H9 (cell line): ENCODE data around the gene CDKN3. TPM values are rescaled to one million over a fixed set of nuclear protein-coding genes. Genes with fewer than 3 reads are reported as not detected.
A peak's percentile ranks its signal among the peaks of the same experiment; 100 is the strongest.

Source experiments
- DNase-seq: peaks from one replicate; pipeline ENCODE4 v3.0.0-alpha.2; 2017
- H2AFZ ChIP-seq: one replicate; pipeline ENCODE4 v1.6.1; 2013; ENCODE audit warnings: mild to moderate bottlenecking, low read length, control low read depth, moderate library complexity
- H2AK5ac ChIP-seq: 2 replicates; pipeline ENCODE4 v1.6.1; 2013; ENCODE audit warnings: low read length, control low read depth, mixed read lengths; ENCODE audit not compliant: insufficient read length
- H2BK120ac ChIP-seq: one replicate; pipeline ENCODE4 v1.6.1; 2013; ENCODE audit warnings: low read depth, mild to moderate bottlenecking, low read length, control low read depth, inconsistent platforms; ENCODE audit not compliant: poor library complexity, severe bottlenecking
- H2BK12ac ChIP-seq: 2 replicates; pipeline ENCODE4 v1.6.1; 2013; ENCODE audit warnings: low read length, control low read depth, mixed read lengths, low read depth; ENCODE audit not compliant: insufficient read length
- H2BK15ac ChIP-seq: 2 replicates; pipeline ENCODE4 v1.6.1; 2013; ENCODE audit warnings: low read depth, low read length, control low read depth
- H2BK20ac ChIP-seq: one replicate; pipeline ENCODE4 v1.6.1; 2013; ENCODE audit warnings: low read depth, mild to moderate bottlenecking, low read length, control low read depth, inconsistent platforms; ENCODE audit not compliant: poor library complexity, severe bottlenecking
- H2BK5ac ChIP-seq: 2 replicates; pipeline ENCODE4 v1.6.1; 2013; ENCODE audit warnings: low read length, control low read depth, mixed read lengths; ENCODE audit not compliant: insufficient read length
- H3K14ac ChIP-seq: 2 replicates; pipeline ENCODE4 v1.6.1; 2013; ENCODE audit warnings: low read length, control low read depth; ENCODE audit not compliant: insufficient read depth
- H3K18ac ChIP-seq: 2 replicates; pipeline ENCODE4 v1.6.1; 2013; ENCODE audit warnings: low read depth, mild to moderate bottlenecking, mixed read lengths, low read length, control low read depth; ENCODE audit not compliant: insufficient read length
- H3K23ac ChIP-seq: 2 replicates; pipeline ENCODE4 v1.6.1; 2013; ENCODE audit warnings: low read length, control low read depth, mixed read lengths, low read depth; ENCODE audit not compliant: insufficient read length
- H3K23me2 ChIP-seq: 2 replicates; pipeline ENCODE4 v1.6.1; 2013; ENCODE audit warnings: low read depth, mild to moderate bottlenecking, mixed read lengths, low read length, control low read depth; ENCODE audit not compliant: insufficient read length, poor library complexity, severe bottlenecking
- H3K27ac ChIP-seq: 2 replicates; pipeline ENCODE4 v1.5.1; 2013; ENCODE audit warnings: low read length, control low read depth, mixed read lengths, low read depth; ENCODE audit not compliant: insufficient read length
- H3K27me3 ChIP-seq: 2 replicates; pipeline ENCODE4 v1.6.1; 2013; ENCODE audit warnings: low read length, control low read depth, inconsistent platforms; ENCODE audit not compliant: insufficient read depth
- H3K4ac ChIP-seq: 2 replicates; pipeline ENCODE4 v1.6.1; 2013; ENCODE audit warnings: low read depth, mild to moderate bottlenecking, control low read depth, inconsistent platforms, low read length, moderate library complexity
- H3K4me1 ChIP-seq: 2 replicates; pipeline ENCODE4 v1.6.1; 2013; ENCODE audit warnings: low read length, control low read depth, inconsistent platforms; ENCODE audit not compliant: insufficient read depth
- H3K4me2 ChIP-seq: 2 replicates; pipeline ENCODE4 v1.6.1; 2013; ENCODE audit warnings: low read length, control low read depth, mixed read lengths; ENCODE audit not compliant: insufficient read length, insufficient read depth
- H3K56ac ChIP-seq: 2 replicates; pipeline ENCODE4 v1.6.1; 2013; ENCODE audit warnings: low read depth, mild to moderate bottlenecking, mixed read lengths, low read length, control low read depth; ENCODE audit not compliant: insufficient read length
- H3K79me1 ChIP-seq: 2 replicates; pipeline ENCODE4 v1.6.1; 2013; ENCODE audit warnings: low read depth, mild to moderate bottlenecking, moderate library complexity, low read length, control low read depth, inconsistent platforms; ENCODE audit not compliant: insufficient read depth, poor library complexity, severe bottlenecking
- H3K79me2 ChIP-seq: 2 replicates; pipeline ENCODE4 v1.6.1; 2013; ENCODE audit warnings: low read length, control low read depth, inconsistent platforms; ENCODE audit not compliant: insufficient read depth
- H3K9ac ChIP-seq: 2 replicates; pipeline ENCODE4 v1.6.1; 2013; ENCODE audit warnings: low read length, control low read depth, mixed read lengths; ENCODE audit not compliant: insufficient read length; ENCODE audit errors: extremely low read depth
- H3K9me3 ChIP-seq: one replicate; pipeline ENCODE4 v1.6.1; 2013; ENCODE audit warnings: low read depth, low read length, inconsistent platforms; ENCODE audit not compliant: control insufficient read depth
- H3T11ph ChIP-seq: one replicate; pipeline ENCODE4 v1.6.1; 2013; ENCODE audit warnings: mild to moderate bottlenecking, low read length, control low read depth, inconsistent platforms
- H4K20me1 ChIP-seq: one replicate; pipeline ENCODE4 v1.6.1; 2013; ENCODE audit not compliant: control insufficient read depth, insufficient read length, insufficient read depth
- H4K5ac ChIP-seq: 2 replicates; pipeline ENCODE4 v1.6.1; 2013; ENCODE audit warnings: low read depth, mild to moderate bottlenecking, mixed read lengths, low read length, control low read depth; ENCODE audit not compliant: insufficient read length
- H4K8ac ChIP-seq: replicated peaks from 2 replicates; pipeline ENCODE4 v1.6.1; 2013; ENCODE audit warnings: low read length, control low read depth, mixed read lengths, low read depth; ENCODE audit not compliant: insufficient read length
- H4K91ac ChIP-seq: 2 replicates; pipeline ENCODE4 v1.6.1; 2013; ENCODE audit warnings: low read depth, mild to moderate bottlenecking, moderate library complexity, mixed read lengths, low read length, control low read depth; ENCODE audit not compliant: insufficient read length
- H3K27ac Mint-ChIP-seq, 3 experiments: 2 replicates in 2 of 3; 3 replicates in 1 of 3; pipeline ENCODE4 v1.8.0; 2020 to 2021; ENCODE audit warnings: mixed read lengths in 3 of 3, mild to moderate bottlenecking in 1 of 3, moderate library complexity in 1 of 3
- H3K27me3 Mint-ChIP-seq: 2 replicates; pipeline ENCODE4 v1.8.0; 2021; ENCODE audit warnings: low read depth, mild to moderate bottlenecking, moderate library complexity, mixed read lengths
- H3K36me3 Mint-ChIP-seq, 3 experiments: 2 replicates in 2 of 3; 3 replicates in 1 of 3; pipeline ENCODE4 v1.8.0; 2020 to 2021; ENCODE audit warnings: low read depth in 3 of 3, mixed read lengths in 3 of 3; ENCODE audit not compliant: insufficient read depth in 1 of 3
- H3K4me1 Mint-ChIP-seq, 2 experiments: 2 replicates each; pipeline ENCODE4 v1.8.0; 2020; ENCODE audit warnings: mixed read lengths in 2 of 2
- H3K4me3 Mint-ChIP-seq, 2 experiments: 2 replicates in 1 of 2; 3 replicates in 1 of 2; pipeline ENCODE4 v1.8.0; 2020 to 2021; ENCODE audit warnings: mild to moderate bottlenecking in 2 of 2, mixed read lengths in 2 of 2, moderate library complexity in 1 of 2
- H3K9me3 Mint-ChIP-seq, 2 experiments: 2 replicates in 1 of 2; 3 replicates in 1 of 2; pipeline ENCODE4 v1.8.0; 2020; ENCODE audit warnings: mild to moderate bottlenecking in 2 of 2, mixed read lengths in 2 of 2, moderate library complexity in 1 of 2
- CTCF ChIP-seq: fragments of 200-600 bp; sonication (generic); conservative IDR thresholded peaks from 3 replicates; pipeline ENCODE4 v1.8.0; 2021; ENCODE audit warnings: antibody characterized with exemption, mild to moderate bottlenecking
- WGBS: extraction: QIAGEN DNeasy Blood & Tissue Kit; methylation state at CpG from one replicate; pipeline ENCODE4 v1.1.7; 2013; ENCODE audit warnings: missing lambda C conversion rate, low lambda C conversion rate, mixed read lengths; ENCODE audit not compliant: insufficient read length; ENCODE audit errors: extremely low coverage; 5-methylcytosine and 5-hydroxymethylcytosine counted together
- total RNA-seq: library from RNA; stranded (reverse); gene quantifications from 2 replicates; pipeline ENCODE4 v1.2.1, GENCODE V29; 2021

Gene CDKN3
- total RNA-seq, 1 experiment from 2014 or later = 45.9 TPM

- TF ChIP-seq CTCF = no peak
- Mint-ChIP-seq H3K27me3 (peaks cover 49% of the 10 kb centered on the region), H3K9me3 (peaks cover 0 to 4% of the 10 kb centered on the region in 2 experiments; a peak in 3 of 5 replicates), H3K4me3 (peak overlapping the region; percentile 9 to 21; a peak in 2 of 5 replicates), H3K27ac (peak overlapping the region; percentile 1 to 91 (median 87); a peak in 4 of 7 replicates), H3K4me1 (peaks cover 35 to 57% of the 10 kb centered on the region in 2 experiments), H3K36me3 (peaks cover 0 to 5% (median 0%) of the 10 kb centered on the region in 3 experiments; a peak in 3 of 7 replicates)
- Histone ChIP-seq H2BK12ac (no peak overlapping the region), H3K4me2 (peak overlapping the region; percentile 46), H4K20me1 (no peaks in the 10 kb centered on the region), H4K91ac (no peak overlapping the region), H3K23me2 (no peaks in the 10 kb centered on the region), H2AK5ac (peak overlapping the region; percentile 75), H3K27me3 (no peaks in the 10 kb centered on the region), H2AFZ (no peak overlapping the region), H2BK20ac (no peak overlapping the region), H3K9ac (no peak overlapping the region), H2BK15ac (no peak overlapping the region), H3K18ac (no peak overlapping the region), H2BK5ac (no peak overlapping the region), H3K4me1 (peaks cover 30% of the 10 kb centered on the region), H3K9me3 (no peaks in the 10 kb centered on the region), H3K27ac (peak overlapping the region; percentile 98), H3K23ac (no peak overlapping the region), H3K14ac (no peak overlapping the region), H3K79me1 (no peaks in the 10 kb centered on the region), H4K5ac (no peak overlapping the region), H3T11ph (no peak overlapping the region), H2BK120ac (no peak overlapping the region), H3K4ac (no peak overlapping the region), H4K8ac (no peak overlapping the region), H3K79me2 (no peaks in the 10 kb centered on the region), H3K56ac (no peak overlapping the region)
- WGBS = no CpG with 5 or more reads among the region's 5 CpGs
- peak; percentile 88 for DNase-seq
These were observed 34.7 kb upstream of the CDKN3 start for GRCh38 chr14:54362089-54362504.
